SK-N-SH (cell line): ENCODE results near the gene IFNL4. TPM values are rescaled to one million over a fixed set of nuclear protein-coding genes. Genes with fewer than 3 reads are reported as not detected.
"Not testable (repeated sequence)": the region's sequence is repeated elsewhere in the genome, so short reads cannot be mapped to it uniquely, and the experiment has no call there.

Experiments used
- CTCF ChIA-PET: fragments of 300-600, 350-600 bp; formaldehyde crosslinking; extraction: SDS; loops from one replicate; lab custom pipeline; 2021; lab: Yijun Ruan, JAX
- POLR2A ChIA-PET: fragments of 350-600 bp; sonication (Branson Sonifier 250); formaldehyde crosslinking; extraction: SDS; loops from one replicate; lab custom pipeline; 2020; ENCODE audit warnings: antibody characterized with exemption, inconsistent platforms; lab: Yijun Ruan, JAX
- DNase-seq: peaks from one replicate; pipeline ENCODE4 v3.0.0; 2012
- H2AFZ ChIP-seq: fragments of 200-600 bp; sonication (generic); 2 replicates; pipeline ENCODE4 v1.8.1; 2016; ENCODE audit warnings: antibody characterized with exemption, mild to moderate bottlenecking, low read depth
- H3F3A ChIP-seq: fragments of 200-600 bp; sonication (generic); replicated peaks from 2 replicates; pipeline ENCODE3; 2016; ENCODE audit warnings: antibody characterized with exemption, mild to moderate bottlenecking; ENCODE audit not compliant: insufficient read depth
- H3K27ac ChIP-seq, 2 experiments: fragments of 200-500 bp in 1 of 2; fragments of 200-600 bp in 1 of 2; sonication (Bioruptor generic) in 1 of 2; sonication (generic), shearing (Covaris generic) in 1 of 2; 2 replicates each; pipeline versions ENCODE4 v1.5.1 to v1.6.1; 2014 to 2016; ENCODE audit warnings: low read depth in 2 of 2, inconsistent platforms in 1 of 2, low read length in 1 of 2, mild to moderate bottlenecking in 1 of 2, mixed read lengths in 1 of 2
- H3K27me3 ChIP-seq: fragments of 200-600 bp; sonication (generic), shearing (Covaris generic); 2 replicates; pipeline ENCODE4 v1.6.1; 2016; ENCODE audit warnings: mixed run types; ENCODE audit not compliant: insufficient read depth
- H3K36me3 ChIP-seq, 2 experiments: fragments of 200-500 bp in 1 of 2; fragments of 200-600 bp in 1 of 2; sonication (Bioruptor generic) in 1 of 2; sonication (generic) in 1 of 2; replicated peaks in 1 of 2; 2 replicates each; pipeline versions ENCODE3 to v1.5.1; 2014 to 2016; ENCODE audit warnings: low read length in 1 of 2, mild to moderate bottlenecking in 1 of 2; ENCODE audit not compliant: insufficient read depth in 2 of 2, control insufficient read depth in 1 of 2
- H3K4me1 ChIP-seq, 2 experiments: fragments of 200-500 bp in 1 of 2; fragments of 200-600 bp in 1 of 2; sonication (Bioruptor generic) in 1 of 2; sonication (generic), shearing (Covaris generic) in 1 of 2; 2 replicates each; pipeline versions ENCODE4 v1.5.1 to v1.6.1; 2014 to 2016; ENCODE audit warnings: low read depth in 1 of 2, low read length in 1 of 2, mixed run types in 1 of 2; ENCODE audit not compliant: insufficient read depth in 2 of 2, control insufficient read depth in 1 of 2
- H3K4me2 ChIP-seq: fragments of 200-600 bp; sonication (generic), shearing (Covaris generic); 2 replicates; pipeline ENCODE4 v1.6.1; 2017; ENCODE audit warnings: mixed run types
- H3K4me3 ChIP-seq, 2 experiments: fragments of 200-500 bp in 1 of 2; fragments of 200-600 bp in 1 of 2; sonication (Bioruptor generic) in 1 of 2; sonication (generic), shearing (Covaris generic) in 1 of 2; 2 replicates each; pipeline versions ENCODE4 v1.5.1 to v1.8.1; 2014 to 2016; ENCODE audit warnings: low read depth in 2 of 2, inconsistent platforms in 1 of 2, low read length in 1 of 2, mild to moderate bottlenecking in 1 of 2, mixed read lengths in 1 of 2, moderate library complexity in 1 of 2
- H3K79me2 ChIP-seq: fragments of 200-600 bp; sonication (generic); 2 replicates; pipeline ENCODE4 v1.8.1; 2017; ENCODE audit warnings: mild to moderate bottlenecking; ENCODE audit not compliant: insufficient read depth
- H3K9ac ChIP-seq: fragments of 200-600 bp; sonication (generic); 2 replicates; pipeline ENCODE4 v1.6.1; 2017; ENCODE audit warnings: mixed run types
- H3K9me2 ChIP-seq: fragments of 200-600 bp; sonication (generic); 2 replicates; pipeline ENCODE4 v1.6.1; 2017; ENCODE audit warnings: mixed run types
- H3K9me3 ChIP-seq: fragments of 200-600 bp; sonication (generic); 2 replicates; pipeline ENCODE4 v1.6.1; 2017; ENCODE audit warnings: mixed run types, mild to moderate bottlenecking, moderate library complexity
- H4K20me1 ChIP-seq: fragments of 200-600 bp; sonication (generic); 2 replicates; pipeline ENCODE4 v1.6.1; 2017; ENCODE audit warnings: mild to moderate bottlenecking, mixed run types; ENCODE audit not compliant: insufficient read depth
- ELF1 ChIP-seq: IDR thresholded peaks from 2 replicates; pipeline ENCODE4 v1.4.0; 2012
- IRF3 ChIP-seq: fragments of 150-350 bp; IDR thresholded peaks from 2 replicates; pipeline ENCODE4 v1.6.1; 2016; ENCODE audit warnings: mild to moderate bottlenecking, low read depth, low read length
- MAX ChIP-seq: IDR thresholded peaks from 2 replicates; pipeline ENCODE4 v1.4.0; 2012; ENCODE audit warnings: low read depth
- MXI1 ChIP-seq: IDR thresholded peaks from 2 replicates; pipeline ENCODE4 v1.6.1; 2012; ENCODE audit warnings: mild to moderate bottlenecking, low read depth, low read length, improper control_type of control experiment
- RCOR1 ChIP-seq: fragments of 150-350 bp; IDR thresholded peaks from 2 replicates; pipeline ENCODE4 v1.6.1; 2017; ENCODE audit warnings: antibody characterized with exemption, low read length
- TCF12 ChIP-seq: IDR thresholded peaks from 2 replicates; pipeline ENCODE4 v1.4.0; 2012
- WGBS: methylation state at CpG from one replicate; pipeline ENCODE4 v1.1.6; 2017; ENCODE audit warnings: low lambda C conversion rate; 5-methylcytosine and 5-hydroxymethylcytosine counted together
- polyA plus RNA-seq, 3 experiments: library from polyadenylated mRNA; depleted of rRNA; stranded (reverse); fragments of >200 nt; gene quantifications; 2 replicates each; pipeline ENCODE4 v1.2.3, GENCODE V29; 2012
- TF ChIP-seq, protein P1 (sequence below): fragments of 150-350 bp; IDR thresholded peaks from 2 replicates; pipeline ENCODE4 v1.6.1; 2017; ENCODE audit warnings: antibody characterized with exemption, low read length, low read depth, borderline replicate concordance
- TF ChIP-seq, protein P2 (sequence below): fragments of 200-600 bp; sonication (generic); IDR thresholded peaks from 2 replicates; pipeline ENCODE4 v1.6.1; 2017; ENCODE audit warnings: antibody characterized with exemption, mild to moderate bottlenecking, moderate library complexity

The IFNL4 gene
- polyA plus RNA-seq, 1 of the 3 experiments (the other 2 are of a cell fraction) = not detected

DNA sequence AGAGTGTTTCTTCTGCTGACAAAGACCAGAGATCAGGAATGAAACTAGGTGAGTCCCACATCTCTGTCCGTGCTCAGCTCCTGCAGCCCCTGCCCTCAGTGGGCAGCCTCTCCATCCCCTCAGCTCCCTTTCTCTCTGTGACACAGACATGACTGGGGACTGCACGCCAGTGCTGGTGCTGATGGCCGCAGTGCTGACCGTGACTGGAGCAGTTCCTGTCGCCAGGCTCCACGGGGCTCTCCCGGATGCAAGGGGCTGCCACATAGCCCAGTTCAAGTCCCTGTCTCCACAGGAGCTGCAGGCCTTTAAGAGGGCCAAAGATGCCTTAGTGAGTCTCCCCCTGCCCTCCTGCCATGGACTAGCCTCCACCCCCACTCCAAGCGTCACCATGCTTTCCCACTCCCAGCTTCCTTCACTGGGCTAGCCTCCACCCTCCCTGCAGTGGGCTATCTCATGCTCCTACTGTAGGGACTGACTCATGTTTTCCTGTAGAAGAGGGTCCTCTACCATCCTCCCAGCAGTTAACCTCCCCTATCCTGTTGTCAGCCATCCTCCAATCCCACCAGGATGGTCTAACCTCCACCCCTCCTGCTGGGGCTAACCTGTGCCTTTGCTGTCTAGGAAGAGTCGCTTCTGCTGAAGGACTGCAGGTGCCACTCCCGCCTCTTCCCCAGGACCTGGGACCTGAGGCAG, 20.0 kb upstream of the IFNL4 start:
- CTCF ChIA-PET, H3K4me1 ChIP-seq, H3K79me2 ChIP-seq, H3K4me3 ChIP-seq, POLR2A ChIA-PET, H3K9me2 ChIP-seq, H3K4me2 ChIP-seq, H4K20me1 ChIP-seq, H3K9ac ChIP-seq, H3K27ac ChIP-seq, H3F3A ChIP-seq, H3K27me3 ChIP-seq, H3K36me3 ChIP-seq, DNase-seq, H2AFZ ChIP-seq, H3K9me3 ChIP-seq: not testable (repeated sequence)
- WGBS = 58% methylated on average over 9 of the region's 10 CpGs

- H3K9me2 ChIP-seq, H2AFZ ChIP-seq, H3K27ac ChIP-seq, H3K9me3 ChIP-seq, POLR2A ChIA-PET, H3K4me3 ChIP-seq, CTCF ChIA-PET, H4K20me1 ChIP-seq, H3K9ac ChIP-seq, H3F3A ChIP-seq, H3K27me3 ChIP-seq, H3K4me2 ChIP-seq, H3K79me2 ChIP-seq, H3K36me3 ChIP-seq, DNase-seq, H3K4me1 ChIP-seq: not testable (repeated sequence)
- no CpG with 5 or more reads among the region's 1 CpG for WGBS
Observed at GRCh38 chr19:39268085-39268484, 19.4 kb upstream of the IFNL4 start, which contains the start of gene IFNL2. Gene IFNL2 (plus strand): TSS chr19:39268396. CDS start chr19:39268569, 173 bp downstream.

DNA sequence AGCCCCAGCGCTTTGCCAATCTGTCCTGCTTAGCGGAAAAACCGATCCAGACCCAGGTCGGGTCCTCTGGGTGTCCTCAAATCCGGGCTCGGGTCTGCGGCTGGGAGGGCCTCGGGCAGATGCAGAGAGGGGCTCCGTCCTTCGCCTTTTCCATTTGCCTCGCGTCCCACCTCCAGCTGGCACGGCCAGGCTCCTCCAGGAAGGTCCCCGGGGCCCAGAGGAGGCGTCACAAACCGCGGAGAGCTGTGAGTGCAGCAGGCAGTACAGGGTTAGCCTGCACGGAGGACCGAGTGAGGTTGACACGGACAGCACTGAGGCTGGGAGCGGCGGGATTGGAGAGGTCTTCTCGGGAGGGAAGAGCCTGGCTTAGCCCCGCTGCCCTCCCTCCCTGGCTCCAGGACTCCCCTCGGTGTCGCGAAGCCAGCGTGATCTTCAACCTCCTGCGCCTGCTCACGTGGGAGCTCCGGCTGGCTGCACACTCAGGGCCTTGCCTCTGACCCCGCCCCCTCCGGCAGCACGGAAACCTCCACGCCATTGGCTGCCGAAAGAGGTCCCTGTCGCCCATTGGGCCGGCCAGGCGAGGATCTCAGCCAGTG, 16.8 kb upstream of the IFNL4 start:
- Histone ChIP-seq H2AFZ (no peak overlapping the region), H3K4me2 (no peak overlapping the region), H3K4me1 (no peaks in the 10 kb centered on the region), H3K9me2 (no peaks in the 10 kb centered on the region), H3K9me3 (no peaks in the 10 kb centered on the region), H3K79me2 (no peaks in the 10 kb centered on the region), H4K20me1 (no peaks in the 10 kb centered on the region), H3K9ac (no peak overlapping the region), H3K36me3 (no peaks in the 10 kb centered on the region), H3K4me3 (no peak overlapping the region), H3K27ac (no peak overlapping the region), H3F3A (no peaks in the 10 kb centered on the region), H3K27me3 (peaks cover 10% of the 10 kb centered on the region; the same call in 1 of the 2 replicates)
- ChIA-PET POLR2A (no interaction called here), CTCF (no interaction called here)
- DNase-seq = no peak
- no peak for TF ChIP-seq MAX
- TF ChIP-seq RCOR1 = no peak
- TF ChIP-seq, protein P1, sequence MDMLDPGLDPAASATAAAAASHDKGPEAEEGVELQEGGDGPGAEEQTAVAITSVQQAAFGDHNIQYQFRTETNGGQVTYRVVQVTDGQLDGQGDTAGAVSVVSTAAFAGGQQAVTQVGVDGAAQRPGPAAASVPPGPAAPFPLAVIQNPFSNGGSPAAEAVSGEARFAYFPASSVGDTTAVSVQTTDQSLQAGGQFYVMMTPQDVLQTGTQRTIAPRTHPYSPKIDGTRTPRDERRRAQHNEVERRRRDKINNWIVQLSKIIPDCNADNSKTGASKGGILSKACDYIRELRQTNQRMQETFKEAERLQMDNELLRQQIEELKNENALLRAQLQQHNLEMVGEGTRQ = no peak
- TF ChIP-seq, protein P2, sequence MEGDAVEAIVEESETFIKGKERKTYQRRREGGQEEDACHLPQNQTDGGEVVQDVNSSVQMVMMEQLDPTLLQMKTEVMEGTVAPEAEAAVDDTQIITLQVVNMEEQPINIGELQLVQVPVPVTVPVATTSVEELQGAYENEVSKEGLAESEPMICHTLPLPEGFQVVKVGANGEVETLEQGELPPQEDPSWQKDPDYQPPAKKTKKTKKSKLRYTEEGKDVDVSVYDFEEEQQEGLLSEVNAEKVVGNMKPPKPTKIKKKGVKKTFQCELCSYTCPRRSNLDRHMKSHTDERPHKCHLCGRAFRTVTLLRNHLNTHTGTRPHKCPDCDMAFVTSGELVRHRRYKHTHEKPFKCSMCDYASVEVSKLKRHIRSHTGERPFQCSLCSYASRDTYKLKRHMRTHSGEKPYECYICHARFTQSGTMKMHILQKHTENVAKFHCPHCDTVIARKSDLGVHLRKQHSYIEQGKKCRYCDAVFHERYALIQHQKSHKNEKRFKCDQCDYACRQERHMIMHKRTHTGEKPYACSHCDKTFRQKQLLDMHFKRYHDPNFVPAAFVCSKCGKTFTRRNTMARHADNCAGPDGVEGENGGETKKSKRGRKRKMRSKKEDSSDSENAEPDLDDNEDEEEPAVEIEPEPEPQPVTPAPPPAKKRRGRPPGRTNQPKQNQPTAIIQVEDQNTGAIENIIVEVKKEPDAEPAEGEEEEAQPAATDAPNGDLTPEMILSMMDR = no peak
- no peak for TF ChIP-seq ELF1
- no peak for TF ChIP-seq IRF3
- TF ChIP-seq TCF12 = no peak
- TF ChIP-seq MXI1 = no peak
- 59% methylated on average over 34 of the region's 39 CpGs for WGBS
